GM21717 (cell line): ENCODE data around the gene NTSR1.

ENCODE experiments used
- ATAC-seq: cut with Tn5 transposase; IDR thresholded peaks from one replicate; pipeline ENCODE4 v1.9.1; 2021; ENCODE audit warnings: mild to moderate bottlenecking, moderate library complexity; ENCODE audit not compliant: unreplicated experiment

Gene NTSR1

GRCh38 chr20:62692801-62693523 is 15.7 kb upstream of the NTSR1 start:
- no peak for ATAC-seq

DNA sequence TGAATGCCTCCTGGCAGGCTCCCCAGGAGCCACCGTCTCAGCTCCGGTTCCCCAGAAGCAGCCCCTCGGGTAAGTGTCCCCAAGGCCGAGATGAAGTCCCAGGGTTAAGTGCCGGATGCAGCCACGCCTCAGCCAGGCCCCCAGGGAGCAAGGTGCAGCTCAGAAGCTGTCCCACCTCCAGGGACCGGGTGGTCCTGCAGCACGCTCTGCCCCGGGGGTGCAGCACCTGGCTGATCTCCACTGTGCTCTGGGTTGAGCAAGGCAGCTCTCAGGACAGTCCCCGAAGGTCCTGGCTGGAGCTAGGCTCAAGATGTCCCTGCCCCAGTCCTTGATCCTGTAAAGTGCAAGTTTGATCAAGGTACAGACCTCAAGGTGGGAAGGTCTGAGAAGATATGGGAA is 15.1 kb upstream of the NTSR1 start:
- no peak for ATAC-seq

DNA sequence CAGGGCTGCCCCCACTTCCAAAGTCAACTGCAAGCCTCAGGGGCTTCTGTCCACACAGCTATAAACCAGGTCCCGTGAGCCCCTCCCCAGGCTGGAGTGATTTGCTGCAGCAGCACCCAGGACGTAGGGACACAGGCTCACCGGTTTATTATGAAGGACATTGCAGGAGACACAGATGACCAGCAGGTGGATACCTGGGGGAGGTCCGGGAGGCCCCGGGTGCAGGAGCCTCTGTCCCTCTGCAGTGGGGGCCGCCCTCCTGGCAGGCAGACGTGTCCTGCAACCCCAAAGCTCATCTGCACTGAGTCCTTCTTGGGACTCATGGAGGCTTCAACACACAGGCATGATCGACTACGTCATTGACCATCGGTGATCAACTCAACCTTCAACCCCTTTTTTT is 14.5 kb upstream of the NTSR1 start:
- no peak for ATAC-seq

DNA sequence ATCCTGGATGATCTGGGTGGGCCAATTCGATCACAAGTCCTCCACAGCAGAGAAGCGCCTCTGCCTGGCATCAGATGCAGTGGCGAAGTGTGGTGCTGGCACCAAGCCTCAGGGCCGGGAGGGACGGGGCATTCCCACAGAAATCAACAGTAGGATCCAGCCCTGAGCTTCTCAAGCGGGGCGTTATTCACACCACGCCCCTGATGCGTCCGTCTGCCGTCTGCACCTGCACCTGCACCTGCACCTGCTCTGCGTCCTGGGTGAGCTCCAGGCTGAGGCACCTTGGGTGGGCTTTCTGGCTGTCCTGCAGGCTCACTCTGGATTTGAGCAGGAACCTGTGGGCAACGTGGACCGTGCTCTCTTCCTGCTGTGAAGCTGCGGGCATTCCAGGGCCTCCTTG is 13.8 kb upstream of the NTSR1 start:
- ATAC-seq: no peak

DNA sequence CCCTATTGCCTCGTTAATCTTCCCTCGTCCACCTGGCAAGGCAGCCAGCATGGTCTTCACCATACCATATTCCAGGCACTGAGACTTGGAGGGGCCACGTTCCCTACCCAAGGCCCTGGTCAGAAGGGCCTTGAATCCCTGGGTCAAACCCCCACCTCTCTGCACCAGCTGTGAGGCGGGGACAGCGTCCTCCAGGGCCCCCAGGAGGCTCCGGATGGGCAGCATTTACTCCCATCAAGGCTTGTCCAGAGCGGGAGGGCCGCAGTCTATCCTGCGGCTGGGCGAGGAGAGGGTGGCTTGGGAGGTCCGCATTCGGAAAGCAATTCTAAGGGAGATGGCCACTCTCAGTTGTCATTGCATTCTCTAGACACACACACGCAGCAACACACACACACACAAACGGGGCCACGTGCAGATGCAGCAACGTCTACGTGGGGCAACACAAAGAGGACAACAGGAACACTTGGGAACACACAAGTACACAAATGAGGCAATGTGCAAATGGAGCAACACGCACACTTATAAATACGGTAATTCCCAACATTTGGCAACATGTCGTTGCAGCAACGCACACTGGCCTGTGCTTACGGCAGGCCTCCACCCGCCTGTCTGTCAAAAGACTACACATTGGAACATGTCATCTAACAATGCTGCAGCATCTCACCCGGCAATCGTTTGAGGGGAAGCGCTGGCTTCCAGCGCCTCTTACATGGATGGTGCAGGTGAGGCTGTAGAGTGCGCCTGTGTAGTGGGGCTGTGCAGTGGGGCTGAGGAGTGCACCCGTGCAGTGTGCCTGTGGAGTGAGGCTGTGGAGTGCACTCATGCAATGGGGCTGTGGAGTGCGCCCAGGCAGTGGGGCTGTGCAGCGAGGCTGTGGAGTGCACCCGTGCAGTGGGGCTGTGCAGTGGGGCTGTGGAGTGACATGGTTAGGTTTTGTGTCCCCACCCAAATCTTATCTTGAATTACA is 12.9 kb upstream of the NTSR1 start:
- ATAC-seq: no peak

DNA sequence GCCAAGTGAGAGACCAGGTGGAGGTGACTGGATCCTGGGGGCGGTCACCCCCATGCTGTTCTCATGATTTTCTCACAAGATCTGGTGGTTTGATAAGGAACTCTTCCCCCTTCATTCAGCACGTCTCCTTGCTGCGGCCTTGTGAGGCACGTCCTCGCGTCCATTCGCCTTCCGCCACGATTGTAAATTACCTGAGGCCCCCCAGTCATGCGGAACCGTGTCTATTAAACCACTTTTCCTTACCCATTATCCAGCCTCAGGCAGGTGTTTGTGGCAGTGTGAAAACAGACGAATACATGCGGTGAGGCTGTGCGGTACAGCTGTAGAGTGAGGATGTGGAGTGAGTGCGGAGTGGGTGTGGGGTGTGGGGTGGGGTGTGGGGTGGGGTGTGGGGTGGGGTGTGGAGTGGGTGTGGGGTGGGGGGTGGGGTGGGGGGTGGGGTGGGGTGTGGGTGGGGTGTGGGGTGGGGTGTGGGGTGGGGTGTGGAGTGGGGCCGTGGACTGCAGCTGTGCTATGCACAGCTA is 12.1 kb upstream of the NTSR1 start:
- no peak for ATAC-seq

DNA sequence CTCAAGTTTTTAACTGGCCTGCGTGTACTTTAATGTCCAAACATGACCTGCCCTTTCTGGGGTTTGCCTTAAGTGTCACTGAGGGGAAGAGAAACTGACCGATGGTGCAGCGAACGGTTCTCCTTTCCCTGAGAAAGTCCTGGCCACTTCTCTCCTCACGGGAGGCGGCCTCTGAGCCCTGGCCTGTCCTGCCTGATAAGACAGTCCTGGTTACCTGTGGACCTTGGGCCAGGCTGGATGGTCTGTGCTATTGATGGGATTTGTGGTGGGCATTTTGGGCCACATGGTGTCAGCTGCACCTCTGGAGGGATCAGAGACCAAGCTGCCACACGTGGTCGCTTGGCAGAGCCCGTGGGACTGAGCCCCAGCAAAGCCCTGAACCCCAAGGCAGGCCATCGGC is 11.6 kb upstream of the NTSR1 start:
- ATAC-seq: no peak

DNA sequence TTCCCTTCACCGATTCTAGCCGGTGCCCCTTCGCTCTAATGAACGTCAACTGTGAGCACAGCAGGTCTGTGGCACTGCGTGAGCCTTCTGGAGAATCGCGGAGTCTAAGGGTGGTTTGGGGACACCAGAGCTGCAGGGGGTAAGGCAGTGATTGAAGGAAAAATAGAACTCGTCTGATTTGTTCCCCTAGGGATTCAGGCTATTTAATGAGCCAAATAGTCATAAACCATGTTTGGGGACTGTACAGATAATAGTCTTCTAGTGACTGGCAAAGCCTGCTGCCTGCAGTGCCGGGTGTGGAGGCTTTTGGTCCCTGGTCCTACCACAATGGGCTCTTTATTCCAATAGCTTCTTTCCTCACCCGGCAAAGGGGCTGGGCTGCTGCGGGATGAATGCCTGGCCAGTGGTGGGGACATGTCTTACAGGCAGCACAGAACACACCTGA is 11.1 kb upstream of the NTSR1 start:
- no peak for ATAC-seq

- no peak for ATAC-seq
Observed at GRCh38 chr20:62698231-62698630, 10.4 kb upstream of the NTSR1 start.

GRCh38 chr20:62699296-62699695 is 9.3 kb upstream of the NTSR1 start:
- no peak for ATAC-seq

DNA sequence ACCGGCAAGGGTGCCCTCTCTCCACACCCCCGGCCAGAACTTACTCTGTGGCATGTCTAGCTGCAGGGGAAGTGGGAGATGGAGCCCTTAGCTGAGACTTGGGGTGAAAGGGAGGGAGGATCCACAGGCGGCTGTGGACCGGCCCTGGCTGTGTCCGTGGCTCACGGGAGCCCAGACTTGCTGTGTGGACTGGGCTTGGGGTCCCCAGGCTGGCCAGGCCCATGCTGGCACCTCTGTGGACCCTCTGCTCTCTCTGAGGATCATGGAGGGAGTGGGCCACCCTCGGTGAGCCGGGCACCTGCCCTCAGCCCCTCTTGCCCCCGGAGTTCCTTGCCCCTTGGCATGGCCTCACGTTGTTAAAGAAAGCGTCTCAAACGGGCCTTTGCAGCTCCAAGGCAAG is 8.9 kb upstream of the NTSR1 start:
- ATAC-seq: no peak

DNA sequence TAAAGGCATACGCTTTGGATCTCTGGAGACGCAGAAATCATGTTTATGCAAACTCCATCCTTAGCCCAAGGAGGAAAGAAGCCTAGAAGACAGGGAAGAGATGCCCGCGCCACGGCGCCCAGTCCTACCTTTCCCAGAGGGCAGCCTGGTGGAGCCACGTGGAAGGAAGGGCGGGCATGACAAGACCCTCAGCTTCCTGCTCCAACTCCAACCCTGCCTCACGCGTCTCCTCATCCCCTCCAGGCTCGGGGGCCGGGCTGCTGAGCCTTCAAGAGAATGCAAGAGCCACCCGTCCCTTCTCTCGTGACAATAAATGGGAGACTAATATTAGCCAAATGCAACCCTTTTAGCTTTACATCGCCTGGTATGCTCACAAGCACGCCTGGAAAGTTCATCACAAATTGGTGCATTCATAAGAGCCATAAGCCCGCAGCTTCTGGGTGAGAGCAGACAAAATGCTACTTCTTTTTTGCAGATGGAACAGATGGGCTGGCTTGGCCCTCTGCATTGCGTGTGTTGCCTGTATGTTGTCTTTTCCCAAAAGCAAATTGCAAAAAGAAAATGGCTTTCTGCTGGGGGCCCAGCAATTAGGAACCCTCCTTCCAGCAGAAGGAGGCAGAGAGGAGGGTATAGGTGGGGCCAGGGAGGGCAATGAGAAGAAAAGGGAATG is 8.2 kb upstream of the NTSR1 start:
- no peak for ATAC-seq

GRCh38 chr20:62701161-62702012 is 7.2 kb upstream of the NTSR1 start:
- ATAC-seq: no peak

DNA sequence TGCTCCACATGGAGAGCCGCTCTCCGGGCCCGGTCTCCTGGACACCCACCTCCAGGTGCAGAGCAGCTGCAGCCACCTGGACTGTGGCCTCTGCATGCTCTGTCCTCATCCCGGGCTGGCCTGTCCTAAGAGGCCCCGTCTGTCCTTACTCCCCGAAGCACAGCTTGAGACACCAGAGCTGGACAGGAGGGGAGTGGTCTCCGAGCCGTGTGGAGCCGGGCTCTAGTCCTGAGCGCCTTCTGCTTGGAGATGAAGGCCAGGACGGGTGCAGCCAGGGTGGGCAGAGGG is 6.7 kb upstream of the NTSR1 start:
- ATAC-seq: no peak

DNA sequence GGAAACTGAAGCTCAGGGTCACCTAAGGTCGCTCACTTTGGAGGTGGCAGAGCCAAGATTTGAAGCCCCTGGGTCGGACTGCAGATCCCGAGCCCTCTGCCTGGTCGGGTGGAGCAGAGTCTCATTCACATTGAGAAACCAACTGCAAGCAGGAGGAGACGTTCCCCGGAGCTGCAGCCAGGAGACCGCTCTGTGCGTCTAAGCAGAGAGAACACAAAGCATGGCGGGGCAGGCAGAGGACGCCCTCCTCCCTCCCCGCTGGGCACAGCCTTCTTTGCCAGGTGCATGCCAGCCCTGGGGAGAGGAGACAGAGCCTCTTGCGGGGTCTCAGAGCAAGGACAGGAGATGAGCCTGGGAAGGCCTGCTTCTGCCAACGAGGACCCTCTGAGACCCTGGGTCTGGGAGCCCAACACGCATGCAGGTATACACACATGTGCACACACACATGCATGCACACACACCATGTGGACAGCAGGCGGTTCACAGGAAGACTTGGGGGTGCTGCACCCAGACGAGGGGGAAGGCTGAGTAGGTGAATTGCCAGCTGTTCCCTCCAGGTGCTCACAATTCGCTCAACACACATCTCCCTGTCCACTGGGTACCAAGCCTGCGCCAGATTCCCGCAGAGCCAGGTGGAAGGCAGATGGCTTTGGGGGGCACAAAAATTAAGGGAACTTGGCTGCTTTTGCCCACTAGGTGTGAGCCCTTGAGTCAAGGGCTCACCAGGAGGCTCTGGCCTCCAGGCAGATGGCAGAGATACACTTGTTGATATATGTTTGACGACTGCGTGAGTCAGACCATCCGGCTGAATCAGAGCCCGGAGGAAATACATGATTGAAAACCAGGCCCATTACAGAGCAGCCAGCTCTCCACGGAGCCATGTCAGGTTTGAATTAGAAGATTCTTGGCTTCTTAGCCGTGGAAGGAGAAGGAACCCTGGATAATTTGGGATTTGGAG is 5.5 kb upstream of the NTSR1 start:
- no peak for ATAC-seq

DNA sequence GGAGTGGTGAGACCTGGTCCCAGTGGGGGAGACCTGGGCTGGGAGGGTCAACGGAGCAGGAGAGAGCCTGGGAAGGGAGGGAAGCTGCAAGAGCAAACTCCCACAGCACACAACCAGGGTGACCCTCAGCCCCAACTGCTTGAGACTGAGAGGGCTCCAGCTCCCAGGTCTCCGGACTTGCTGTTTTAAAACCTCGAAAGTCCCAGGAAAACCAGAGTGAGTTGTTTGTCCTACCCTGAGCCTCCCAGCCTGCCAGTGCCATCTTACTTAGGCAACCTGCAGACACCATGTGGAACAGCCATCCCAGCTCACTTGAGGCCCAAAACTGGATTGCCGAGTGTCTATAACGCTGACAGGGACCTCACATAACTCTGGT is 4.8 kb upstream of the NTSR1 start:
- no peak for ATAC-seq

GRCh38 chr20:62704341-62704948 is 4.2 kb upstream of the NTSR1 start:
- ATAC-seq: no peak

GRCh38 chr20:62705627-62706026 is 3.0 kb upstream of the NTSR1 start:
- no peak for ATAC-seq

DNA sequence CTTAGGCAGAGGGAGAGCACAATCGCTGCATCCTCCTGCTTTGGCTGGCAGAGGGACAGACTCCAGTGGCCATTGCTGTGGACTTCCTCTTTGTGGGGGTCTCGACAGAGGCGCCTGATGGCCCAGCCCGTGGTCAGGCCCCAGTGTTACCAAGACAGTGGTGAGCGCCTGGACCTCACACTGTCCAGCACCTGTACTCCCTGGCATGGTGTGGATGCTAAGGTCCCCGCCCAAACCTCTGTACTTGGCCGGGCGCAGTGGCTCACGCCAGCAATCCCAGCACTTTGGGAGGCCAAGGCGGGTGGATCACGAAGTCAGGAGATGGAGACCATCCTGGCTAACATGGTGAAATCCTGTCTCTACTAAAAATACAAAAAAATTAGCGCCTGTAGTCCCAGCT is 2.3 kb upstream of the NTSR1 start:
- no peak for ATAC-seq
